Left lung (tissue), 10 donors: ENCODE data around the gene TIE1. TPM values are rescaled to one million over a fixed set of nuclear protein-coding genes. Genes with fewer than 3 reads are reported as not detected.

Experiments
- ATAC-seq: fragments of 200-7000 bp; cut with Tn5 transposase; one replicate; pipeline ENCODE4 v1.9.1; 2020; ENCODE audit warnings: moderate library complexity
- DNase-seq, 4 donors: peaks; one replicate each; pipeline ENCODE4 v3.0.0-alpha.2; 2013 to 2020
- H3K27ac ChIP-seq, 2 donors: fragments of 200-600 bp; sonication (generic) in 1 of 2; one replicate each; pipeline versions ENCODE4 v1.5.0 to v1.8.0; 2020 to 2021
- H3K27me3 ChIP-seq, 2 donors: fragments of 200-600 bp; sonication (generic) in 1 of 2; one replicate each; pipeline versions ENCODE4 v1.5.0 to v1.8.0; 2020 to 2021
- H3K36me3 ChIP-seq, 2 donors: fragments of 200-600 bp; sonication (generic) in 1 of 2; one replicate each; pipeline versions ENCODE4 v1.5.0 to v1.8.0; 2020 to 2021
- H3K4me1 ChIP-seq, 2 donors: fragments of 200-600 bp; one replicate each; pipeline ENCODE4 v1.8.0; 2021
- H3K4me3 ChIP-seq, 2 donors: fragments of 200-600 bp; sonication (generic) in 1 of 2; one replicate each; pipeline versions ENCODE4 v1.5.0 to v1.8.0; 2020 to 2021; ENCODE audit warnings: mild to moderate bottlenecking in 1 of 2
- H3K9me3 ChIP-seq, 2 donors: fragments of 200-600 bp; sonication (generic) in 1 of 2; one replicate each; pipeline versions ENCODE4 v1.5.0 to v1.8.0; 2020 to 2021
- intact Hi-C, 2 donors: fragments of 100-400 bp; cut with DNase I; formaldehyde crosslinking; loops; one replicate each; pipeline versions ENCODE4 v1.11.2 to v1.14.2; 2022
- polyA plus RNA-seq, 6 donors: library from polyadenylated mRNA; unstranded; fragments of 120-200 nt; gene quantifications; one replicate each; pipeline ENCODE4 v1.2.1, GENCODE V29; 2013; ENCODE audit not compliant: insufficient read length in 6 of 6
- total RNA-seq, 2 donors: library from RNA; stranded (reverse); fragmentation: NEBNext Ultra II Directional; extraction: Animal tissue kit (Norgen Biotek cat#: 25700); gene quantifications; one replicate each; pipeline ENCODE4 v1.2.1, GENCODE V29; 2021
- TF ChIP-seq, protein P1 (sequence below), 2 donors: fragments of 200-600 bp; sonication (generic) in 1 of 2; IDR thresholded peaks; one replicate each; pipeline versions ENCODE4 v1.5.0 to v1.8.0; 2021; ENCODE audit warnings: antibody characterized with exemption in 2 of 2
- donor health status: DM: no; HTN: yes; CAD: no.
- donor health status: DM: no; HTN: no; CAD: no.

The TIE1 gene
- total and polyA plus RNA-seq, 8 donors = 38.5 to 110 (median 92.0) TPM

- ATAC-seq (no peak), DNase-seq (no peak)
- intact Hi-C loops = no loop called here
- no peaks in the 10 kb centered on the region for H3K36me3 ChIP-seq
- no peaks in the 10 kb centered on the region for H3K4me1 ChIP-seq
- no peaks in the 10 kb centered on the region for H3K9me3 ChIP-seq
- H3K27me3 ChIP-seq = no peaks in the 10 kb centered on the region
- no peak overlapping the region for H3K4me3 ChIP-seq
- TF ChIP-seq, protein P1, sequence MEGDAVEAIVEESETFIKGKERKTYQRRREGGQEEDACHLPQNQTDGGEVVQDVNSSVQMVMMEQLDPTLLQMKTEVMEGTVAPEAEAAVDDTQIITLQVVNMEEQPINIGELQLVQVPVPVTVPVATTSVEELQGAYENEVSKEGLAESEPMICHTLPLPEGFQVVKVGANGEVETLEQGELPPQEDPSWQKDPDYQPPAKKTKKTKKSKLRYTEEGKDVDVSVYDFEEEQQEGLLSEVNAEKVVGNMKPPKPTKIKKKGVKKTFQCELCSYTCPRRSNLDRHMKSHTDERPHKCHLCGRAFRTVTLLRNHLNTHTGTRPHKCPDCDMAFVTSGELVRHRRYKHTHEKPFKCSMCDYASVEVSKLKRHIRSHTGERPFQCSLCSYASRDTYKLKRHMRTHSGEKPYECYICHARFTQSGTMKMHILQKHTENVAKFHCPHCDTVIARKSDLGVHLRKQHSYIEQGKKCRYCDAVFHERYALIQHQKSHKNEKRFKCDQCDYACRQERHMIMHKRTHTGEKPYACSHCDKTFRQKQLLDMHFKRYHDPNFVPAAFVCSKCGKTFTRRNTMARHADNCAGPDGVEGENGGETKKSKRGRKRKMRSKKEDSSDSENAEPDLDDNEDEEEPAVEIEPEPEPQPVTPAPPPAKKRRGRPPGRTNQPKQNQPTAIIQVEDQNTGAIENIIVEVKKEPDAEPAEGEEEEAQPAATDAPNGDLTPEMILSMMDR (IDR thresholded peaks at IDR 0.05) = no peak
- H3K27ac ChIP-seq = no peak overlapping the region
These were observed 46.9 kb upstream of the TIE1 start for GRCh38 chr1:43253876-43254275.

DNA sequence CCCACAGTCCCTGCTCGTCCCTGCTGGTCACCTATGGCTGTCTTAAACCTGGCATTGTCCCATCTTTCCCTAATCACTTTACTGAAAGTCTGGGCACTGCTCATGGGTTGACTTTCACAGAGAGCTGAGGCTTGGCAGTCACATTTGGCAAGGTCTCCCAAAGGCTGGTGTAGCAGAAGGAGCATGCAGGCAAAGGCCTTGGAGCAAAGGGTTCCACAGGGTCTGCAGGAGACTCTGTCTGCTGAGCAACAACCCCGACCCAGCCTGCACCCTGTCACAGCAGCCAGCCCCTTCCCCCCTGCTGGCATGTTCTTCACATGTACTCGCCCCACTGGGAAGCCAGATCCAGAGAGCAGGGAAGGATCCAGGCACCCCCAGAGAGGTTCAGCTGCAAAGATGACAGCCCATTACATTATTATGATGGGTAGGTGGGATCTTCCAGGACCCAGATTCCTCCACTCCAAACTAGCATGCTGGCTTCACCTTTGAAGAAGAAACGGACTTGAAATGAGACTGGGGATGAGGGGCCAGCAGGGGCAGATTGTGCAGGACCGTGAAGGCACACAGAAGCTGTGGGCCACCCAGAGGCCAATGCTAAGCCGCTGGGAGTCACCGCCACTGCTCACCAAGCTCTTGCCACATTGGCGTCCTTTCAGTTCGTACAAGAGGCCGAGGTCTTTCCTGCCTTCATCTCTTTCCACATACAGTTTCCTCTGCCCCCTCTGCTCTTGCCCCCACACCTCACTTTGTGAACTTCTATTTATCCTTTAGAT is 45.2 kb upstream of the TIE1 start:
- DNase-seq (no peak), ATAC-seq (no peak)
- H3K27me3 ChIP-seq = no peaks in the 10 kb centered on the region
- H3K27ac ChIP-seq = peak overlapping the region; percentile 13 to 54
- no peaks in the 10 kb centered on the region for H3K4me1 ChIP-seq
- H3K36me3 ChIP-seq = no peaks in the 10 kb centered on the region
- no peaks in the 10 kb centered on the region for H3K9me3 ChIP-seq
- TF ChIP-seq, protein P1 (IDR thresholded peaks at IDR 0.05) = no peak
- intact Hi-C loops = no loop called here
- H3K4me3 ChIP-seq = no peak overlapping the region

GRCh38 chr1:43256675-43257570 is 43.9 kb upstream of the TIE1 start:
- H3K27me3 ChIP-seq = no peaks in the 10 kb centered on the region
- H3K36me3 ChIP-seq = no peaks in the 10 kb centered on the region
- no peaks in the 10 kb centered on the region for H3K4me1 ChIP-seq
- no peak overlapping the region for H3K4me3 ChIP-seq
- DNase-seq (peak in 2 of 4 donors; percentile 40 to 79), ATAC-seq (peak; percentile 92)
- no peaks in the 10 kb centered on the region for H3K9me3 ChIP-seq
- TF ChIP-seq, protein P1 (IDR thresholded peaks at IDR 0.05) = no peak
- intact Hi-C loops = no loop called here
- H3K27ac ChIP-seq = peak overlapping the region; percentile 54 to 57

DNA sequence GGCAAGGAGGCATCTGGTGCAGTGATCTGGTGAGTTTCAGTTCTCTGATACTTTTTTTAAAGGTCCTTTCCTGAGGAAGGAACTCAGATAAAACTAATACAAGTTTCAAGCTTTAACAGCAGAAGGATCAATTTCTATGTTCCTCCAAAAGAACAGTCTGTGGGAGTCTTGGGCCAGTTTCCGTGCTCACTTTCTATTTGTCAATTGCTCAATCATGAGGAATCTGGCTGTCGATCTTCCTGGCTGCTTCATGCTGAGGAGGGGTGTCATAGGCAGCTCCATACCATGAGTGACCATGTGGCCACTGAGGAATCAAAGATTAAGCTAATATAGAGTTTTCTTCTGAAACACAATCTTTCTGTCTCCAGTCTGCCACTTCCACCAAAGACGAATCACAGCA is 42.4 kb upstream of the TIE1 start:
- TF ChIP-seq, protein P1 (IDR thresholded peaks at IDR 0.05) = no peak
- H3K27ac ChIP-seq = no peak overlapping the region
- DNase-seq (no peak), ATAC-seq (no peak)
- H3K36me3 ChIP-seq = no peaks in the 10 kb centered on the region
- intact Hi-C loops = no loop called here
- H3K27me3 ChIP-seq = no peaks in the 10 kb centered on the region
- no peaks in the 10 kb centered on the region for H3K4me1 ChIP-seq
- H3K9me3 ChIP-seq = no peaks in the 10 kb centered on the region
- H3K4me3 ChIP-seq = no peak overlapping the region

DNA sequence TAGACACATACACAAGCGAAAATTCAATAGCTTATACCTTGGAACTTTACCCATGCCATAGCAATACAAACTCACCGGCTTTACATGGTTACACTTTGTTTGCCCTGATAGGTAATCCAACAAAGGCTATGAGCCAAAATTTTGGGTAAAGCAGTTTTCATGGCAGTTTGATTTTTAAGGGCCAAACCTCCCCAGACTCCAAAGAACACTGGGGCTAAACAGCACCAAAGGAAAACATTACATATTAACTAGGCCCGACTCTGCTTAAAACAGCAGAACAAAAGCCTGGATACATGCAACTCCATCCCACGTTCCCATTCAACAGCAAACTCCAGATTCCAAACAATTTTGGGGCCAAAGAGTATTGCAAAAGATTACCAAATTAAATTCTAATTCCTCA is 35.4 kb upstream of the TIE1 start:
- Histone ChIP-seq H3K27ac (no peak overlapping the region), H3K27me3 (peaks cover 0 to 2% of the 10 kb centered on the region in 2 donors), H3K9me3 (no peaks in the 10 kb centered on the region), H3K4me3 (no peak overlapping the region), H3K4me1 (peaks cover 0 to 4% of the 10 kb centered on the region in 2 donors), H3K36me3 (no peaks in the 10 kb centered on the region)
- TF ChIP-seq, protein P1 (IDR thresholded peaks at IDR 0.05) = no peak
- no peak for DNase-seq
- ATAC-seq = no peak
- intact Hi-C loops = no loop called here
